AG04450 (cell line): ENCODE data around the gene SERPINB12. TPM values are rescaled to one million over a fixed set of nuclear protein-coding genes. Genes with fewer than 3 reads are reported as not detected.

Source experiments
- CTCF ChIA-PET: fragments of 300-600, 350-600 bp; formaldehyde crosslinking; extraction: SDS; loops from one replicate; lab custom pipeline; 2022; ENCODE audit warnings: antibody characterized with exemption, inconsistent platforms; lab: Charles Lee
- POLR2A ChIA-PET: fragments of 350-600 bp; formaldehyde crosslinking; extraction: SDS; loops from one replicate; lab custom pipeline; 2021; ENCODE audit warnings: antibody characterized with exemption, inconsistent platforms; lab: Yijun Ruan, JAX
- DNase-seq: peaks from one replicate; pipeline ENCODE4 v3.0.0-alpha.2; 2011; ENCODE audit warnings: low read depth, low spot score
- H3K27ac ChIP-seq: one replicate; pipeline ENCODE4 v1.5.1; 2012; ENCODE audit warnings: low read depth, low read length, control low read depth
- H3K27me3 ChIP-seq: one replicate; pipeline ENCODE4 v1.6.0; 2012; ENCODE audit warnings: low read length; ENCODE audit not compliant: control insufficient read depth, insufficient read depth
- H3K4me3 ChIP-seq: 2 replicates; pipeline ENCODE4 v1.5.1; 2011; ENCODE audit warnings: mild to moderate bottlenecking, low read depth, low read length, control low read depth
- H3K9me3 ChIP-seq: 2 replicates; pipeline ENCODE4 v1.5.1; 2012; ENCODE audit warnings: low read length; ENCODE audit not compliant: control insufficient read depth, insufficient read depth
- CTCF ChIP-seq: IDR thresholded peaks from 2 replicates; pipeline ENCODE4 v1.5.1; 2011; ENCODE audit warnings: low read depth, low read length, control low read depth, inconsistent platforms
- polyA plus RNA-seq: library from polyadenylated mRNA; depleted of rRNA; stranded (reverse); fragments of >200 nt; gene quantifications from 2 replicates; pipeline ENCODE4 v1.2.3, GENCODE V29; 2011

Gene SERPINB12
- polyA plus RNA-seq, 1 experiment = not detected

GRCh38 chr18:63579616-63580015 is 37.4 kb downstream of the SERPINB12 start:
- no peaks in the 10 kb centered on the region for H3K27me3 ChIP-seq
- ChIA-PET CTCF (interaction anchor here (1.0 to 8.7 kb wide), 7 partner anchors 14 to 263 kb away, joined by 3 to 238 read pairs (median 27); no protein-coding TSS in a partner anchor), POLR2A (no interaction called here)
- H3K4me3 ChIP-seq = no peak overlapping the region
- no peak for TF ChIP-seq CTCF
- H3K9me3 ChIP-seq = no peaks in the 10 kb centered on the region
- no peak overlapping the region for H3K27ac ChIP-seq
- DNase-seq = no peak

GRCh38 chr18:63585988-63586387 is 43.8 kb downstream of the SERPINB12 start:
- CTCF ChIA-PET = no interaction called here
- H3K27ac ChIP-seq = no peak overlapping the region

GRCh38 chr18:63586431-63586830 is 44.3 kb downstream of the SERPINB12 start:
- Histone ChIP-seq H3K27ac (no peak overlapping the region), H3K4me3 (no peak overlapping the region), H3K9me3 (no peaks in the 10 kb centered on the region), H3K27me3 (no peaks in the 10 kb centered on the region)
- no peak for DNase-seq
- POLR2A ChIA-PET = no interaction called here
- TF ChIP-seq CTCF = no peak
- CTCF ChIA-PET = interaction anchor here (1.0 kb wide), 1 partner anchor 9 kb away, joined by 3 read pairs; no protein-coding TSS in a partner anchor

More at GRCh38 chr18:63585988-63586387, 43.8 kb downstream of the SERPINB12 start:
- H3K4me3 ChIP-seq = no peak overlapping the region
- POLR2A ChIA-PET = no interaction called here
- no peak for TF ChIP-seq CTCF
- no peaks in the 10 kb centered on the region for H3K27me3 ChIP-seq
- no peak for DNase-seq
- no peaks in the 10 kb centered on the region for H3K9me3 ChIP-seq

- CTCF ChIA-PET = interaction anchor here (1.0 kb wide), 1 partner anchor 9 kb away, joined by 3 read pairs; no protein-coding TSS in a partner anchor
These were observed 44.8 kb downstream of the SERPINB12 start, which contains the start of gene SERPINB13 for GRCh38 chr18:63586966-63587365. TSS of gene SERPINB13 (plus strand) at chr18:63587343. CDS start at chr18:63588668, 1,325 bp downstream.

More at GRCh38 chr18:63586966-63587365, 44.8 kb downstream of the SERPINB12 start, which contains the start of gene SERPINB13:
- POLR2A ChIA-PET = no interaction called here
- no peaks in the 10 kb centered on the region for H3K27me3 ChIP-seq
- TF ChIP-seq CTCF = no peak
- no peak within 1 kb of the TSS for H3K27ac ChIP-seq
- H3K9me3 ChIP-seq = no peaks in the 10 kb centered on the region
- DNase-seq = no peak
- H3K4me3 ChIP-seq = no peak within 1 kb of the TSS
